H9 (cell line): ENCODE data around the gene PCBD2. TPM values are rescaled to one million over a fixed set of nuclear protein-coding genes. Genes with fewer than 3 reads are reported as not detected.

Experiments used
- DNase-seq: peaks from one replicate; pipeline ENCODE4 v3.0.0-alpha.2; 2017
- H2AFZ ChIP-seq: one replicate; pipeline ENCODE4 v1.6.1; 2013; ENCODE audit warnings: mild to moderate bottlenecking, low read length, control low read depth, moderate library complexity
- H2AK5ac ChIP-seq: 2 replicates; pipeline ENCODE4 v1.6.1; 2013; ENCODE audit warnings: low read length, control low read depth, mixed read lengths; ENCODE audit not compliant: insufficient read length
- H2BK120ac ChIP-seq: one replicate; pipeline ENCODE4 v1.6.1; 2013; ENCODE audit warnings: low read depth, mild to moderate bottlenecking, low read length, control low read depth, inconsistent platforms; ENCODE audit not compliant: poor library complexity, severe bottlenecking
- H2BK12ac ChIP-seq: 2 replicates; pipeline ENCODE4 v1.6.1; 2013; ENCODE audit warnings: low read length, control low read depth, mixed read lengths, low read depth; ENCODE audit not compliant: insufficient read length
- H2BK15ac ChIP-seq: 2 replicates; pipeline ENCODE4 v1.6.1; 2013; ENCODE audit warnings: low read depth, low read length, control low read depth
- H2BK20ac ChIP-seq: one replicate; pipeline ENCODE4 v1.6.1; 2013; ENCODE audit warnings: low read depth, mild to moderate bottlenecking, low read length, control low read depth, inconsistent platforms; ENCODE audit not compliant: poor library complexity, severe bottlenecking
- H2BK5ac ChIP-seq: 2 replicates; pipeline ENCODE4 v1.6.1; 2013; ENCODE audit warnings: low read length, control low read depth, mixed read lengths; ENCODE audit not compliant: insufficient read length
- H3K14ac ChIP-seq: 2 replicates; pipeline ENCODE4 v1.6.1; 2013; ENCODE audit warnings: low read length, control low read depth; ENCODE audit not compliant: insufficient read depth
- H3K18ac ChIP-seq: 2 replicates; pipeline ENCODE4 v1.6.1; 2013; ENCODE audit warnings: low read depth, mild to moderate bottlenecking, mixed read lengths, low read length, control low read depth; ENCODE audit not compliant: insufficient read length
- H3K23ac ChIP-seq: 2 replicates; pipeline ENCODE4 v1.6.1; 2013; ENCODE audit warnings: low read length, control low read depth, mixed read lengths, low read depth; ENCODE audit not compliant: insufficient read length
- H3K23me2 ChIP-seq: 2 replicates; pipeline ENCODE4 v1.6.1; 2013; ENCODE audit warnings: low read depth, mild to moderate bottlenecking, mixed read lengths, low read length, control low read depth; ENCODE audit not compliant: insufficient read length, poor library complexity, severe bottlenecking
- H3K27ac ChIP-seq: 2 replicates; pipeline ENCODE4 v1.5.1; 2013; ENCODE audit warnings: low read length, control low read depth, mixed read lengths, low read depth; ENCODE audit not compliant: insufficient read length
- H3K27me3 ChIP-seq: 2 replicates; pipeline ENCODE4 v1.6.1; 2013; ENCODE audit warnings: low read length, control low read depth, inconsistent platforms; ENCODE audit not compliant: insufficient read depth
- H3K4ac ChIP-seq: 2 replicates; pipeline ENCODE4 v1.6.1; 2013; ENCODE audit warnings: low read depth, mild to moderate bottlenecking, control low read depth, inconsistent platforms, low read length, moderate library complexity
- H3K4me1 ChIP-seq: 2 replicates; pipeline ENCODE4 v1.6.1; 2013; ENCODE audit warnings: low read length, control low read depth, inconsistent platforms; ENCODE audit not compliant: insufficient read depth
- H3K4me2 ChIP-seq: 2 replicates; pipeline ENCODE4 v1.6.1; 2013; ENCODE audit warnings: low read length, control low read depth, mixed read lengths; ENCODE audit not compliant: insufficient read length, insufficient read depth
- H3K56ac ChIP-seq: 2 replicates; pipeline ENCODE4 v1.6.1; 2013; ENCODE audit warnings: low read depth, mild to moderate bottlenecking, mixed read lengths, low read length, control low read depth; ENCODE audit not compliant: insufficient read length
- H3K79me1 ChIP-seq: 2 replicates; pipeline ENCODE4 v1.6.1; 2013; ENCODE audit warnings: low read depth, mild to moderate bottlenecking, moderate library complexity, low read length, control low read depth, inconsistent platforms; ENCODE audit not compliant: insufficient read depth, poor library complexity, severe bottlenecking
- H3K79me2 ChIP-seq: 2 replicates; pipeline ENCODE4 v1.6.1; 2013; ENCODE audit warnings: low read length, control low read depth, inconsistent platforms; ENCODE audit not compliant: insufficient read depth
- H3K9ac ChIP-seq: 2 replicates; pipeline ENCODE4 v1.6.1; 2013; ENCODE audit warnings: low read length, control low read depth, mixed read lengths; ENCODE audit not compliant: insufficient read length; ENCODE audit errors: extremely low read depth
- H3K9me3 ChIP-seq: one replicate; pipeline ENCODE4 v1.6.1; 2013; ENCODE audit warnings: low read depth, low read length, inconsistent platforms; ENCODE audit not compliant: control insufficient read depth
- H3T11ph ChIP-seq: one replicate; pipeline ENCODE4 v1.6.1; 2013; ENCODE audit warnings: mild to moderate bottlenecking, low read length, control low read depth, inconsistent platforms
- H4K20me1 ChIP-seq: one replicate; pipeline ENCODE4 v1.6.1; 2013; ENCODE audit not compliant: control insufficient read depth, insufficient read length, insufficient read depth
- H4K5ac ChIP-seq: 2 replicates; pipeline ENCODE4 v1.6.1; 2013; ENCODE audit warnings: low read depth, mild to moderate bottlenecking, mixed read lengths, low read length, control low read depth; ENCODE audit not compliant: insufficient read length
- H4K8ac ChIP-seq: replicated peaks from 2 replicates; pipeline ENCODE4 v1.6.1; 2013; ENCODE audit warnings: low read length, control low read depth, mixed read lengths, low read depth; ENCODE audit not compliant: insufficient read length
- H4K91ac ChIP-seq: 2 replicates; pipeline ENCODE4 v1.6.1; 2013; ENCODE audit warnings: low read depth, mild to moderate bottlenecking, moderate library complexity, mixed read lengths, low read length, control low read depth; ENCODE audit not compliant: insufficient read length
- H3K27ac Mint-ChIP-seq, 3 experiments: 2 replicates in 2 of 3; 3 replicates in 1 of 3; pipeline ENCODE4 v1.8.0; 2020 to 2021; ENCODE audit warnings: mixed read lengths in 3 of 3, mild to moderate bottlenecking in 1 of 3, moderate library complexity in 1 of 3
- H3K27me3 Mint-ChIP-seq: 2 replicates; pipeline ENCODE4 v1.8.0; 2021; ENCODE audit warnings: low read depth, mild to moderate bottlenecking, moderate library complexity, mixed read lengths
- H3K36me3 Mint-ChIP-seq, 3 experiments: 2 replicates in 2 of 3; 3 replicates in 1 of 3; pipeline ENCODE4 v1.8.0; 2020 to 2021; ENCODE audit warnings: low read depth in 3 of 3, mixed read lengths in 3 of 3; ENCODE audit not compliant: insufficient read depth in 1 of 3
- H3K4me1 Mint-ChIP-seq, 2 experiments: 2 replicates each; pipeline ENCODE4 v1.8.0; 2020; ENCODE audit warnings: mixed read lengths in 2 of 2
- H3K4me3 Mint-ChIP-seq, 2 experiments: 2 replicates in 1 of 2; 3 replicates in 1 of 2; pipeline ENCODE4 v1.8.0; 2020 to 2021; ENCODE audit warnings: mild to moderate bottlenecking in 2 of 2, mixed read lengths in 2 of 2, moderate library complexity in 1 of 2
- H3K9me3 Mint-ChIP-seq, 2 experiments: 2 replicates in 1 of 2; 3 replicates in 1 of 2; pipeline ENCODE4 v1.8.0; 2020; ENCODE audit warnings: mild to moderate bottlenecking in 2 of 2, mixed read lengths in 2 of 2, moderate library complexity in 1 of 2
- CTCF ChIP-seq: fragments of 200-600 bp; sonication (generic); conservative IDR thresholded peaks from 3 replicates; pipeline ENCODE4 v1.8.0; 2021; ENCODE audit warnings: antibody characterized with exemption, mild to moderate bottlenecking
- WGBS: extraction: QIAGEN DNeasy Blood & Tissue Kit; methylation state at CpG from one replicate; pipeline ENCODE4 v1.1.7; 2013; ENCODE audit warnings: missing lambda C conversion rate, low lambda C conversion rate, mixed read lengths; ENCODE audit not compliant: insufficient read length; ENCODE audit errors: extremely low coverage; 5-methylcytosine and 5-hydroxymethylcytosine counted together
- total RNA-seq: library from RNA; stranded (reverse); gene quantifications from 2 replicates; pipeline ENCODE4 v1.2.1, GENCODE V29; 2021

The PCBD2 gene
- total RNA-seq, 1 experiment from 2014 or later, result 11.9 TPM

GRCh38 chr5:134982230-134982629, 77.3 kb downstream of the PCBD2 start:
- Histone ChIP-seq H3K79me1 (no peaks in the 10 kb centered on the region), H3K4me1 (no peaks in the 10 kb centered on the region), H3K14ac (no peak overlapping the region), H3K23me2 (no peaks in the 10 kb centered on the region), H4K91ac (no peak overlapping the region), H3K4ac (no peak overlapping the region), H3K23ac (no peak overlapping the region), H2BK12ac (no peak overlapping the region), H4K8ac (no peak overlapping the region), H3K18ac (no peak overlapping the region), H3K27me3 (no peaks in the 10 kb centered on the region), H4K5ac (no peak overlapping the region), H3K9me3 (peaks cover 8% of the 10 kb centered on the region), H2AK5ac (no peak overlapping the region), H2BK15ac (no peak overlapping the region), H4K20me1 (no peaks in the 10 kb centered on the region), H3K79me2 (no peaks in the 10 kb centered on the region), H2BK120ac (no peak overlapping the region), H2AFZ (no peak overlapping the region), H3T11ph (no peak overlapping the region), H3K27ac (no peak overlapping the region), H2BK5ac (no peak overlapping the region), H3K9ac (no peak overlapping the region), H3K56ac (no peak overlapping the region), H3K4me2 (no peak overlapping the region), H2BK20ac (no peak overlapping the region)
- WGBS, result no CpG with 5 or more reads among the region's 1 CpG
- Mint-ChIP-seq H3K4me3 (no peak overlapping the region), H3K9me3 (peaks cover 54 to 56% of the 10 kb centered on the region in 2 experiments), H3K4me1 (no peaks in the 10 kb centered on the region), H3K27me3 (peaks cover 15% of the 10 kb centered on the region), H3K36me3 (peaks cover 17 to 30% (median 29%) of the 10 kb centered on the region in 3 experiments), H3K27ac (no peak overlapping the region)
- TF ChIP-seq CTCF, result no peak
- no peak for DNase-seq
